SH-SY5Y (cell line): ENCODE results near the gene NKTR.

Experiments
- GATA2 ChIP-seq: IDR thresholded peaks from 2 replicates; pipeline ENCODE4 v1.6.1; 2011; ENCODE audit warnings: mild to moderate bottlenecking, low read depth, low read length
- GATA3 ChIP-seq: IDR thresholded peaks from 2 replicates; pipeline ENCODE4 v1.6.1; 2011; ENCODE audit warnings: low read depth, mild to moderate bottlenecking, low read length, moderate library complexity

The NKTR gene

DNA sequence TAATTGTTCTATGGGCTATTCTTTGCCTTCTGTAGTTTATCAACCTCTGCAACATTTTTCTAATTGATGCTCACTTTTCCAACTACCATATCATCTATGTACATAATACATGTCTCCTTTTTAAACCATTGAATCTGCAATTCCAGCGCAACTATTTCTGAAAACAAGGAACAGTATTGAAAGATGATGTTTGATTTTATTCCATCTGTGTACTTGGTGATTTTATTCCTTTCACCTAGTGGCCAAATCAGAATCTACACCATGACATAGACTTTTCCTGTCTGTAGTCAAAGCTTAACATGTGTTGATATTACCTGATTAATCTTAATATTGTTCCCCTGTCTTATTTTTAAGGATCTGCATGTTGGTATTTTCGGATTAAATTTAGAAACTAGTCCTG lies 13.0 kb downstream of the NKTR start:
- TF ChIP-seq GATA3 (no peak), GATA2 (no peak)

DNA sequence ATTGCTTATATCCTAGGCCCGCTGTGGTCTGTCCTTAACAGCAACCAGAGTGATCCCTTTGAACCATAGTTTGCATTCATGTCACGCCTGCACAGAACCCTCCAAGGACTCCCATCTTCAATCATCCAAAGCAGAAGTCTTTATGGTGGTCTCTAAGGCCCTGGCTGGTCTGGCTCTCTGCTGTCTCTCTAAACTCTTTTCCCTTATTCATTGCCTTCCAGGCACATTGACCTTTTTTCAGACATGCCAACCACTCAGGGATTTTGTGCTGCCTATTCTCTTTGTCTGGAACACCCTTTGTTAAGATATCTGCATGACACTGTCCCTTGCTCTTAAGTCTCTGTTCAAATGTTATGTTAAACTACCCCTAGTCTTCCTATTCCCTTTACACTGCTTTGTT lies 31.1 kb downstream of the NKTR start:
- TF ChIP-seq GATA2 (no peak), GATA3 (no peak)

DNA sequence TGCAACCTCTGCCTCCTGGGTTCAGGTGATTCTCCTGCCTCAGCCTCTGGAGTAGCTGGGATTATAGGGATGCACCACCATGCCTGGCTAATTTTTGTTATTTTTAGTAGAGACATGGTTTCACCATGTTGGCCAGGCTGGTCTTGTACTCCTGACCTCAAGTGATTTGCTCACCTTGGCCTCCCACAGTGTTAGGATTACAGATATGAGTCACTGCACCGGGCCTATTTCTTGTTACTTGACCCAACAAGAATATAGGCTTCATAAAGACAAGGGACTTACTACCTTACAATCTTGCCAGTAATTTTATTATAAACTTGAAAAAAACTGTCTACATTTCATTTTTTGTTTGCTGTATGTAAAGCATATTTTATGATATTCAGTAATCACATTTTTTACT lies 31.7 kb downstream of the NKTR start:
- no peak for TF ChIP-seq GATA2
- no peak for TF ChIP-seq GATA3

DNA sequence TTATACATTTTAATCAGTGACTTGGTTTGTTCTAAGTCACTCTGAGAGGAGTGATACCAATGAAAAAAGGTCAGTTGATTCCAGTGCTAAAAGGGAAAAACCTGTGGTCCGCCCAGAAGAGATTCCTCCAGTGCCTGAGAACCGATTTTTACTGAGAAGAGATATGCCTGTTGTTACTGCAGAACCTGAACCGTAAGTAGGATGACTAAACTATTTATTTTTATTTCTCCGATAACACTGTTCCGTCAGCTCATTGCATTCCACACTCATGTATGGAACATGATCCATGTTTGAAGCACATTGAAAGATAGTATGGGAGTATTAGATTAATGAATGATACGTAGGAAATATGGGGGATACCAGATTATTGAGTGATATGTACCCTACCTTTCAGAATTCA lies 33.1 kb downstream of the NKTR start:
- TF ChIP-seq GATA3 (no peak), GATA2 (no peak)

DNA sequence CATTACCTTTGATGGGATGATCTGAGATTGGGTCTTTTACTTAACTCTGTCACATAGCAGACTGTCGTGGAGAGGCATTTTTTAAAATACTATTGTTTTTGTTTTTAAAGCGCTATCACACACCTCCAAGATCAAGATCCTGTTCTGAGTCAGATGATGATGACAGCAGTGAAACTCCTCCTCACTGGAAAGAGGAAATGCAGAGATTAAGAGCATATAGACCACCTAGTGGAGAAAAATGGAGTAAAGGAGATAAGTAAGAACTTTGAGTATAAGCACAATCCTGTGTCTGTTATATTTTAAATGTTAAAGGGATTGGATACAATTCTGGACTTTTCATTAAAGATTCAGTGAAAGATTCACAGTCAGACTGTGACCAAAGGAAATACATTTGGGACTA lies 34.6 kb downstream of the NKTR start:
- TF ChIP-seq GATA3, result no peak
- no peak for TF ChIP-seq GATA2

DNA sequence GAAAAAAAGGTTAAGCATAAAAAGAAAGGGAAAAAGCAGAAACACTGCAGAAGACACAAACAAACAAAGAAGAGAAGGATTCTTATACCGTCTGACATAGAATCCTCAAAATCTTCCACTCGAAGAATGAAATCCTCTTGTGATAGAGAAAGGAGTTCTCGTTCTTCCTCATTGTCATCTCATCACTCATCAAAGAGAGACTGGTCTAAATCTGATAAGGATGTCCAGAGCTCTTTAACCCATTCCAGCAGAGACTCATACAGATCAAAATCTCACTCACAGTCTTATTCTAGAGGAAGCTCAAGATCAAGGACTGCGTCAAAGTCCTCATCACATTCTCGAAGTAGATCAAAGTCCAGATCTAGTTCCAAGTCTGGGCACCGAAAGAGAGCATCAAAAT lies 36.5 kb downstream of the NKTR start:
- no peak for TF ChIP-seq GATA3
- no peak for TF ChIP-seq GATA2

DNA sequence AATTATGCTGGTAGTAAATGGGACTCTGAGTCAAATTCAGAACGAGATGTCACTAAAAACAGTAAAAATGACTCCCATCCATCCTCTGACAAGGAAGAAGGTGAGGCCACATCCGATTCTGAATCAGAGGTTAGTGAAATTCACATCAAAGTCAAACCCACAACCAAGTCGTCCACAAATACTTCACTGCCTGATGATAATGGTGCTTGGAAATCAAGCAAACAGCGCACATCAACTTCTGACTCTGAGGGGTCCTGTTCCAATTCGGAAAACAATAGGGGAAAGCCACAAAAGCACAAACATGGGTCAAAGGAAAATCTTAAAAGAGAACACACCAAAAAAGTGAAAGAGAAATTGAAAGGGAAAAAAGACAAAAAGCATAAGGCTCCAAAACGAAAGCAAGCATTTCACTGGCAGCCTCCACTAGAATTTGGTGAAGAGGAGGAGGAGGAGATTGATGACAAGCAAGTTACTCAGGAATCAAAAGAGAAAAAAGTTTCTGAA lies 37.9 kb downstream of the NKTR start:
- no peak for TF ChIP-seq GATA3
- TF ChIP-seq GATA2, result no peak

DNA sequence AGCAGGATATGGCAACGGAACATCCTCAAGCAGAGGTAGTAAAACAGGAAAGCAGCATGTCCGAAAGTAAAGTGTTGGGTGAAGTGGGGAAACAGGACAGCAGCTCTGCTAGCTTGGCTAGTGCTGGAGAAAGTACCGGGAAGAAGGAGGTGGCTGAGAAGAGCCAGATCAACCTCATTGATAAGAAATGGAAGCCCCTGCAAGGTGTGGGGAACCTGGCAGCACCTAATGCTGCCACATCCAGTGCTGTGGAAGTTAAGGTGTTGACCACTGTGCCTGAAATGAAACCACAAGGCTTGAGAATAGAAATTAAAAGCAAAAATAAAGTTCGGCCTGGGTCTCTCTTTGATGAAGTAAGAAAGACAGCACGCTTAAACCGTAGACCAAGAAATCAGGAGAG lies 38.7 kb downstream of the NKTR start:
- TF ChIP-seq GATA2, result no peak
- no peak for TF ChIP-seq GATA3

DNA sequence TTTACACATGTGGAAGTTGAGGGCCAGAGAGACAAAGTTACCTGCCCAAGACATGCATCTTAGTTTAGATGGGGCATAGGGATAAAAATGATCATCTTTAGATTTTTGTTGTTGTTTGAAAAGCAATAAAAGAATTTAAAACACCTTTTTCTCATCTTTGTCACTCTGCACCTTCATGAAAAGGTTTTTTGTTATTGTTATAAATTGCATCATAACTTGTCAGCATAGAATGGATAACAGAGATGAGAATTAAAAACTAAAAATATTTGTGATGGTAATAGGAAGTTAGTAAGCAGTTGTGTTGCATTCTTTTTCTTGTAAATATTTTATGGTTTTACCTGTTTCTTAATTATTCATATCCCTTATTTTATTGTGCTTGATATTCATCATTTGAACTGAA lies 39.6 kb downstream of the NKTR start:
- TF ChIP-seq GATA3 (no peak), GATA2 (no peak)

DNA sequence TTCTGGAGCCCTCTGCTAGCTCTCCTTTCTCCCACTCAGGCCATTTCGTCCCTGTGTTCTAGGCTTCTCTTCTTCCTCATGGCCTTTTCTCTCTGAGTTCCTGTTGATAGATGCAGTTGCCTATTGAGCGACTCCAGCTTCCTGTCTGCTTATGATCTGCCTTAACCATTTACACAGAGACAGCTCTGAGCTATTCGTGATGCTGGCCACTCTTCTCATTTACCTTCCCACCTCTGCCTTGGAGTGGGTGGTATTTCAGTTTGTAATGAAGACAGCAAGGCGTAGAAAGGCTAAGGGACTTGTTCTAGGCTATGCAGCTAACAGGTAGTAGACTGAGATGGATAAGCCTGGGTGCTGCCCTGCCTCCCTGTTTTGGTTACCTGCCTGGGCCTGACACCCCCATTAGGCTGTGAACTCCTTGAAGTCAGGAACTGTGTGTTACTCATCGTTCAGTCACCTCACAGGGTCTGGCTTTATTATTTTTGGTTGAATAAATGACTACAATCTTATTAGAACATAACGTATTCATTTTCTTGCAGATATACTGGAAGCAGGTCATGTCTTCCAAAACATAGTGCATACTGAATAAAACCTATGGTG lies 40.4 kb downstream of the NKTR start:
- TF ChIP-seq GATA3 (no peak), GATA2 (no peak)

DNA sequence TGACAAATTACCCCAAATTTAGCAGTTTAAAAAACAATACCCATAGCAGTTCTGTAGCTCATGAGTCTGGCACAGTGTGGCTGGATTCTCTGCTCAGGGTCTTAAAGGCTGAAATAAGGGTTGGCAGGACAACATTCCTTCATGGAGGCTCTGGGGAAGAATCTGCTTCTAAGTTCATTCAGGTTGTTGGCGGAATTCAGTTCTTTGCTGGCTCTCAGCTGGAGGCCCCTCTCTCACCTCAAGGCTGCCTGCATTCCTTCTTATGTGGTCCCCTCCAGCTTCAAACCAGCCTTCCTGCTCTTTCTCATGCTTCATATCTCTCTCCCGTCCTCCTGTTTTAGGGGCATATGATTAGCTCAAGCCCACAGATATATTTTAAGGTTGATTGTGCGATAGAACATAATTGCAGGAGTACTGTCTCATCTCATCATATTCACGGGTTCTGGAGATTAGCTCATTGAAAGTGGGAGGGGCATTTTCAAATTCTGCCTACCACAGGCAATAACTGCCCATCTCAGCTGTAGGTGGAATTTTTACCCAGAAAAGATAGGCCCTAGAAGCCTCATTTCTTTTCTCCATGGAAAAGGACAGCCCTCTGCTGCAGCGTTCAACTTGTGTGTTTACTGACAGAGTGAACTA lies 47.5 kb downstream of the NKTR start:
- TF ChIP-seq GATA2 (no peak), GATA3 (no peak)

DNA sequence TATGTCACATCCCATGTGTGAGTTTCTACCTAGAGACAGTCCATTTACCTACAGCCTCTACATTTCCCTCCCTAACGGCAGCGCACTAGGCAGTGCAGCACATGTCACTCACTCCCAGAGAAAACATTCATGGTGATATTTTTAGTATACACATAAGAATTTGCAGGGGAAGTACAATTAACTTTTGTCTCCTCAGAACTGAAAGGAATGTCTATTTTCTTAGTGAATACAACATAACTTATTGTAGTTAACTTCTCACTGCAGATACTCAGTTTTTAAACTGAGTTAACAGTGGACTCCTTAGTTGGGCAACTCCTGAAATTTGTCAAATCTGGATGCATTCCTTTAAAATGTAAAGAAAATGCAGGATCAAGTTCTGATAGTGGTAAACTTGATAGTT lies 48.5 kb downstream of the NKTR start:
- no peak for TF ChIP-seq GATA2
- no peak for TF ChIP-seq GATA3

DNA sequence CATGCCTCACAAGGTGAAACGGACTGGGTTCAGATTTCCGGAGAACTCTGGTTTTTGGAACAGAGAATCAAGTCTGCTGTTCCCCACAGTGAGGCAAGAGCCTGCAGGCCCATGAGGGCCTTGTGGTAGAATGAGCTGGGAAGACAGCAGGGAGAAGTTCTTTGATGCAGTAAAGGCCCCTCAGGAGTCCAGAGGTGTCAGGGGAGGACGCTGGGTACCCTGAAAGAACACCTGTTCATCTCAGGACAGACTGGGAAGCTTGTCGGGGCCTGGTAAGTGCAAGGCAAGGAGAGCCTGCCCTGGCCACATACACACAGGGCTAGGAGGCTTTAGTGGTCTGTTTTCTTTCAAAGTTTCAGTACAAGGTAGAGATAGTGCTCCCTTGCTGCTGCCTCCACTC lies 49.3 kb downstream of the NKTR start:
- TF ChIP-seq GATA3, result no peak
- no peak for TF ChIP-seq GATA2

DNA sequence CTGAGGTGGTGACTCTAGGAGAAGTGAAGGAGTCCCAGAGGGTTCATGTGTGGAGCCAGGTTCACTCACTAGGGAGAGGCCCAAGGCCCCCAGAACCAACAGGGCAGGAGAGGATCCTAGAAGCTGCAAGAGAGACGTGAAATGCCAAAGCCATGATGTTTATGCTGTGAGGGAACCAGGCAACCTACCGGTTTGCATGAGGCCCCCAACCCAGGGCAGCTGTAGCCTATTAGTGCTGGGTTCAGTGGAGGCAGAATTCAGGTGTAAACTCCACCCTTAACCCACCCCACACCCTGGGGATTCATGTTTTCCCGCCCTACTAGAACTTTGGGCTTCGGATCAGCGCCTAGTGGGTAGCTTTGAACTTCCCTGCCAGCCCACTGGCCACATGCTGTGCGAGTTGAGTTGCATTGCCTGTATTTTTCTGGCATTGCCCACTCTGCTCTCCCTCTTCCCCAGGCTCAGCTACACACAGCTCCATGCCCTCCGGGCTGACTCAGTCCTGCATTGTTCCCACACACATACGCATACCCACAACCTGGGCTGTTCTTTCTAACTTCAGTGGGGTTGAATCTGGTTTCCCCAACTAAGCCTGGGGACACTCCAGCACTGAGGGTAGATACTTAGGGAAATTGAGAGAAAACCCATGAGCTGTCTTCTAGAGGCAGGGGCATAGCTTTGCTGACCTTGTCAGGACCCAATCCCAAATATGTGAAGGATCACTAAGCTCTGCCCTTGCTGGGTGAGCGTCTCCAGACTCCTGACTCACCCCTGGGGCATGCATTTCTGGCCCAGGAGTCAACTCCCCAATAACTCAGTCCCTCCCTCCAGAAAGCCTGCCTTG lies 51.0 kb downstream of the NKTR start:
- TF ChIP-seq GATA2 (no peak), GATA3 (no peak)

DNA sequence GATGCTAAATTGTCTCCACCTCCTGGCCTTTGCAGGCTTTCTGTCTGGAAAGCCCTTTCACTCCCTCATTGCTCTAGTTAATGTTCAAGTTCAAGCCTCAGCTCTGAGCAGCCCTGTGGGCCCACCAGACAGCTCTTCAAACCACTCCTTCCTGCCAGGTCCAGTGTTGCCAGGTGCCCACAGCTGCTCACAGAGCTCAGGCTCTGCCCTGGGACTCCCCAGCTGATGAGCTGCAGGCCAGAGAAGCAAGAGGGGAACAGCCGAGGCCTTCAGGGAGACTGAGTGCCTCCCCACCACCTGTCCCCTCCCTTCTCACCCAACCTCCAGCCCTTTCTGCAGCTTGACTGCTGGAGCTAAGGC lies 51.7 kb downstream of the NKTR start:
- TF ChIP-seq GATA2 (no peak), GATA3 (no peak)
